CD4-positive, alpha-beta T cell treated with Interleukin-17A for 1 hour (primary cell): ENCODE results near the gene CDH8.

Experiments
- DNase-seq: peaks from one replicate; pipeline ENCODE4 v3.0.0-alpha.2; 2020

The CDH8 gene

GRCh38 chr16:62036101-62036801 lies at the start of gene CDH8:
CDH8 (minus strand) TSS chr16:62036438; CDS start chr16:62021403, 15,035 bp downstream.
- DNase-seq = no peak

- DNase-seq = no peak
These were observed 43.0 kb upstream of the CDH8 start for GRCh38 chr16:62079236-62079635.

- no peak for DNase-seq
These were observed 41.8 kb upstream of the CDH8 start for GRCh38 chr16:62077998-62078397.

GRCh38 chr16:62076886-62077285 lies 40.6 kb upstream of the CDH8 start:
- no peak for DNase-seq

GRCh38 chr16:62068747-62069146 lies 32.5 kb upstream of the CDH8 start:
- DNase-seq = no peak

- no peak for DNase-seq
These were observed 31.7 kb upstream of the CDH8 start for GRCh38 chr16:62067981-62068380.

- DNase-seq = no peak
These were observed 30.9 kb upstream of the CDH8 start for GRCh38 chr16:62067182-62067581.

- no peak for DNase-seq
These were observed 30.5 kb upstream of the CDH8 start for GRCh38 chr16:62066747-62067146.

GRCh38 chr16:62064173-62064572 lies 27.9 kb upstream of the CDH8 start:
- DNase-seq = no peak

- DNase-seq = no peak
These were observed 23.9 kb upstream of the CDH8 start for GRCh38 chr16:62060089-62060488.

GRCh38 chr16:62059527-62059926 lies 23.3 kb upstream of the CDH8 start:
- no peak for DNase-seq

- DNase-seq = no peak
These were observed 22.2 kb upstream of the CDH8 start for GRCh38 chr16:62058412-62058811.

- DNase-seq = no peak
These were observed 15.7 kb upstream of the CDH8 start for GRCh38 chr16:62051942-62052341.

- no peak for DNase-seq
These were observed 14.6 kb upstream of the CDH8 start for GRCh38 chr16:62050793-62051192.

GRCh38 chr16:62046801-62047200 lies 10.6 kb upstream of the CDH8 start:
- DNase-seq = no peak

GRCh38 chr16:62041401-62041800 lies 5.2 kb upstream of the CDH8 start:
- DNase-seq = no peak

GRCh38 chr16:62038646-62039045 lies 2.4 kb upstream of the CDH8 start:
- DNase-seq = no peak

GRCh38 chr16:62038225-62038624 lies 2.0 kb upstream of the CDH8 start:
- DNase-seq = no peak

- DNase-seq = no peak
These were observed 531 bp upstream of the CDH8 start for GRCh38 chr16:62036802-62037135.

- no peak for DNase-seq
These were observed 834 bp downstream of the CDH8 start for GRCh38 chr16:62035115-62036092.

- DNase-seq = no peak
These were observed 1.8 kb downstream of the CDH8 start for GRCh38 chr16:62034231-62035114.

- no peak for DNase-seq
These were observed 3.2 kb downstream of the CDH8 start for GRCh38 chr16:62033065-62033464.

- no peak for DNase-seq
These were observed 6.3 kb downstream of the CDH8 start for GRCh38 chr16:62029947-62030346.
